ENCODE results near the gene HOXD3.

HOXD3 gene

DNA sequence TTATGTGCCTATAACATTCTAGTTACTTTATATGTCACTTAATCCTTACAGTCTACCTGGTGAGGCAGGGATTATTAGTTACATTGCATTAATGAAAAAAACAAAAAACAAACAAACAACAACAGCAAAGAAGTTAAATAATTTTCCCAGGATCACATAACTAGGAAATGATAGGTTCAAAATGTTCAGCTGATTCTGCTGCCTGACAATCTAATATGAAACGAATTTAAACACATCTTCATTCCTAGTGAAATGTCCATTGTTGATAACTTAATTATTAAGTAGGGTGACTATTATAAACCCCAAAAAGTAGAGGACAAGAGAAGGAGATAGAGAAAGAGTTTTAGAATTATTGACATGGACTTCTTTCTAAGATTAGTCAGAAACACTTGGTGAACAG lies 54.0 kb downstream of the HOXD3 start:
- TF ChIP-seq, protein P1, sequence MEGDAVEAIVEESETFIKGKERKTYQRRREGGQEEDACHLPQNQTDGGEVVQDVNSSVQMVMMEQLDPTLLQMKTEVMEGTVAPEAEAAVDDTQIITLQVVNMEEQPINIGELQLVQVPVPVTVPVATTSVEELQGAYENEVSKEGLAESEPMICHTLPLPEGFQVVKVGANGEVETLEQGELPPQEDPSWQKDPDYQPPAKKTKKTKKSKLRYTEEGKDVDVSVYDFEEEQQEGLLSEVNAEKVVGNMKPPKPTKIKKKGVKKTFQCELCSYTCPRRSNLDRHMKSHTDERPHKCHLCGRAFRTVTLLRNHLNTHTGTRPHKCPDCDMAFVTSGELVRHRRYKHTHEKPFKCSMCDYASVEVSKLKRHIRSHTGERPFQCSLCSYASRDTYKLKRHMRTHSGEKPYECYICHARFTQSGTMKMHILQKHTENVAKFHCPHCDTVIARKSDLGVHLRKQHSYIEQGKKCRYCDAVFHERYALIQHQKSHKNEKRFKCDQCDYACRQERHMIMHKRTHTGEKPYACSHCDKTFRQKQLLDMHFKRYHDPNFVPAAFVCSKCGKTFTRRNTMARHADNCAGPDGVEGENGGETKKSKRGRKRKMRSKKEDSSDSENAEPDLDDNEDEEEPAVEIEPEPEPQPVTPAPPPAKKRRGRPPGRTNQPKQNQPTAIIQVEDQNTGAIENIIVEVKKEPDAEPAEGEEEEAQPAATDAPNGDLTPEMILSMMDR (IDR thresholded peaks at IDR 0.05; ENCODE audit: control extremely low read depth, extremely low read depth, low read depth, missing control alignments) = no peak
- ChIA-PET CTCF (interaction anchor here (1.2 to 1.3 kb wide), 2 partner anchors 15 to 441 kb away, joined by 3 read pairs; no protein-coding TSS in a partner anchor), POLR2A (no interaction called here)
- no peak for DNase-seq (ENCODE audit: extremely low spot score)

DNA sequence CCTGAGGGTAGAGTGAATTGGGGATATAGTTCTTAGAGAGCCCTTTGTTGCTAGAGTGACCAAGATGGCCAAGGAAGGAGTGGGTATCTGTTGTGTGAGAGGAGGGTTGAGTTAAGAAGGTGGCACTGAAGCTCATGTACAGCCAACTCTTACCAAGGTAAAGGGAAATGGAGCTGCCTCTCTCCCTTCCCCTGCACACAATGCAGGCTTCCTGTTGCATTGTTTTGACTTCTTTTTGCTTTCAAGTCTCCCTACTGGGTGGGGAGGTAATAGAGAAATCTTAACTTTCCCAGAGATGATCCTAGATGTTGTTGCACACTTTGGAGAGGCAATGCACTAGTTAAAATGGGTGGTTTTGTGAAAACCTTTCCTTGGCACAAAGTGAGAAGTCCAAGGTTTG lies 55.2 kb downstream of the HOXD3 start:
- POLR2A ChIA-PET = no interaction called here
- CTCF ChIA-PET = interaction anchor here (1.3 kb wide), 1 partner anchor 440 kb away, joined by 3 read pairs; no protein-coding TSS in a partner anchor
- DNase-seq (ENCODE audit: extremely low spot score) = no peak
- TF ChIP-seq, protein P1 (IDR thresholded peaks at IDR 0.05; ENCODE audit: control extremely low read depth, extremely low read depth, low read depth, missing control alignments) = no peak

DNA sequence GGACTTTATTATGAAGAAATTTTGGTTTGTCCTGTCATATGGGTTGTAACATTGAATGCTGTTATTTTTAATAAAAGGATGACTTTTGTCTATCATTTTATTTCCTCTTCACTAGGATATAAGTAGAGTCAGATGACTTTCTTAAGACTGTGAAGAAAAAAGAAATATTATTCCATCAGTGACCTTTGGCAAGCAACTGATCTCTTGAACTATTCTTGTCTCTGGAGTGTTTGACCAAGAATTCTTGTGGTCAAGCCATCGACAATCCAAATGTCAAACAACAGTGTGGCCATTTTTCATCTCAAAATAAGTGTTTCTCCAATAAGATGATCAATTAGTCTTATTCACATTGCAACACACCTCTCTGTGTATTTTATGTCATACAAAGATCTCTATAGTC lies 56.3 kb downstream of the HOXD3 start:
- ChIA-PET POLR2A (no interaction called here), CTCF (no interaction called here)
- no peak for DNase-seq (ENCODE audit: extremely low spot score)
- TF ChIP-seq, protein P1 (IDR thresholded peaks at IDR 0.05; ENCODE audit: control extremely low read depth, extremely low read depth, low read depth, missing control alignments) = no peak
